ENCODE measurements around the gene KRT80. TPM values are rescaled to one million over a fixed set of nuclear protein-coding genes. Genes with fewer than 3 reads are reported as not detected.

The KRT80 gene
- total RNA-seq, 1 experiment from 2014 or later, result 51.5 TPM

DNA sequence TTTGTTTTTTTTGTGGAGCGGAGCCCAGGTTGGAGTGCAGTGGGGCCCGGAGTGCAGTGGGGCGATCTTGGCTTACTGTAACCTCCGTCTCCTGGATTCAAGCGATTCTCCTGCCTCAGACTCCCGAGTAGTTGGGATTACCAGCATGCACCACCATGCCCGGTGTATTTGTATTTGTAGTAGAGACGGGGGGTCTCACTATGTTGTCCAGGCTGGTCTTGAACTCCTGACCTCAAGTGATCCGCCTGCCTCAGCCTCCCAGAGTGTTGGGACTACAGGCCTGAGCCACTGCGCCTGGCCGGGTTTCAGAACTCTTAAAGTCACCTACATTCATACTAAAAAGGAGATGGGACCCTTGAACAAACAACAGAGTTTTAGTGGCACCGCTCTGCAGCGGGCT lies 52.7 kb downstream of the KRT80 start:
- Histone ChIP-seq H3K4me3 (ENCODE audit: low read depth in 2 of 2, low read length in 2 of 2) (no peak overlapping the region), H3K9me3 (ENCODE audit: control insufficient read depth, insufficient read depth, low read depth, low read length) (no peaks in the 10 kb centered on the region), H3K36me3 (ENCODE audit: control insufficient read depth, insufficient read depth, low read length) (no peaks in the 10 kb centered on the region), H3K4me1 (ENCODE audit: control insufficient read depth, insufficient read depth, low read length) (peaks cover 7% of the 10 kb centered on the region), H3K27ac (ENCODE audit: low read length) (no peak overlapping the region), H3K27me3 (ENCODE audit: control insufficient read depth, insufficient read depth, low read length) (no peaks in the 10 kb centered on the region)
- TF ChIP-seq SIN3A (IDR thresholded peaks at IDR 0.05; ENCODE audit: borderline replicate concordance, insufficient read depth, low read depth, low read length) (no peak), POLR2AphosphoS5 (IDR thresholded peaks at IDR 0.05; ENCODE audit: low read depth, low read length) (no peak), TCF7L2 (IDR thresholded peaks at IDR 0.05; ENCODE audit: low read depth, low read length) (no peak)
- TF ChIP-seq, protein P1, sequence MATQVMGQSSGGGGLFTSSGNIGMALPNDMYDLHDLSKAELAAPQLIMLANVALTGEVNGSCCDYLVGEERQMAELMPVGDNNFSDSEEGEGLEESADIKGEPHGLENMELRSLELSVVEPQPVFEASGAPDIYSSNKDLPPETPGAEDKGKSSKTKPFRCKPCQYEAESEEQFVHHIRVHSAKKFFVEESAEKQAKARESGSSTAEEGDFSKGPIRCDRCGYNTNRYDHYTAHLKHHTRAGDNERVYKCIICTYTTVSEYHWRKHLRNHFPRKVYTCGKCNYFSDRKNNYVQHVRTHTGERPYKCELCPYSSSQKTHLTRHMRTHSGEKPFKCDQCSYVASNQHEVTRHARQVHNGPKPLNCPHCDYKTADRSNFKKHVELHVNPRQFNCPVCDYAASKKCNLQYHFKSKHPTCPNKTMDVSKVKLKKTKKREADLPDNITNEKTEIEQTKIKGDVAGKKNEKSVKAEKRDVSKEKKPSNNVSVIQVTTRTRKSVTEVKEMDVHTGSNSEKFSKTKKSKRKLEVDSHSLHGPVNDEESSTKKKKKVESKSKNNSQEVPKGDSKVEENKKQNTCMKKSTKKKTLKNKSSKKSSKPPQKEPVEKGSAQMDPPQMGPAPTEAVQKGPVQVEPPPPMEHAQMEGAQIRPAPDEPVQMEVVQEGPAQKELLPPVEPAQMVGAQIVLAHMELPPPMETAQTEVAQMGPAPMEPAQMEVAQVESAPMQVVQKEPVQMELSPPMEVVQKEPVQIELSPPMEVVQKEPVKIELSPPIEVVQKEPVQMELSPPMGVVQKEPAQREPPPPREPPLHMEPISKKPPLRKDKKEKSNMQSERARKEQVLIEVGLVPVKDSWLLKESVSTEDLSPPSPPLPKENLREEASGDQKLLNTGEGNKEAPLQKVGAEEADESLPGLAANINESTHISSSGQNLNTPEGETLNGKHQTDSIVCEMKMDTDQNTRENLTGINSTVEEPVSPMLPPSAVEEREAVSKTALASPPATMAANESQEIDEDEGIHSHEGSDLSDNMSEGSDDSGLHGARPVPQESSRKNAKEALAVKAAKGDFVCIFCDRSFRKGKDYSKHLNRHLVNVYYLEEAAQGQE (IDR thresholded peaks at IDR 0.05; ENCODE audit: insufficient read depth in 1 of 2, low read depth in 2 of 2, low read length in 1 of 2), result no peak
- TF ChIP-seq, protein P2, sequence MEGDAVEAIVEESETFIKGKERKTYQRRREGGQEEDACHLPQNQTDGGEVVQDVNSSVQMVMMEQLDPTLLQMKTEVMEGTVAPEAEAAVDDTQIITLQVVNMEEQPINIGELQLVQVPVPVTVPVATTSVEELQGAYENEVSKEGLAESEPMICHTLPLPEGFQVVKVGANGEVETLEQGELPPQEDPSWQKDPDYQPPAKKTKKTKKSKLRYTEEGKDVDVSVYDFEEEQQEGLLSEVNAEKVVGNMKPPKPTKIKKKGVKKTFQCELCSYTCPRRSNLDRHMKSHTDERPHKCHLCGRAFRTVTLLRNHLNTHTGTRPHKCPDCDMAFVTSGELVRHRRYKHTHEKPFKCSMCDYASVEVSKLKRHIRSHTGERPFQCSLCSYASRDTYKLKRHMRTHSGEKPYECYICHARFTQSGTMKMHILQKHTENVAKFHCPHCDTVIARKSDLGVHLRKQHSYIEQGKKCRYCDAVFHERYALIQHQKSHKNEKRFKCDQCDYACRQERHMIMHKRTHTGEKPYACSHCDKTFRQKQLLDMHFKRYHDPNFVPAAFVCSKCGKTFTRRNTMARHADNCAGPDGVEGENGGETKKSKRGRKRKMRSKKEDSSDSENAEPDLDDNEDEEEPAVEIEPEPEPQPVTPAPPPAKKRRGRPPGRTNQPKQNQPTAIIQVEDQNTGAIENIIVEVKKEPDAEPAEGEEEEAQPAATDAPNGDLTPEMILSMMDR (IDR thresholded peaks at IDR 0.05), result no peak
- in situ Hi-C loops (cut with HindIII; ENCODE audit: low pct_unique_long_range_greater_than_20kb, low sequenced_read_pairs) (no loop called here), intact Hi-C loops (cut with micrococcal nuclease; ENCODE audit: unreplicated experiment) (loop anchor here (5.0 kb wide), 1 partner anchor 733 kb away; no protein-coding TSS in a partner anchor)
- ATAC-seq, result no peak
- DNase-seq (ENCODE audit: low read depth, low spot score), result no peak
- BruUV-seq (replicated peaks), result no TSS peak
- ChIA-PET CTCF (no interaction called here), POLR2A (no interaction called here)

- ATAC-seq, result no peak
- in situ Hi-C loops (cut with HindIII; ENCODE audit: low pct_unique_long_range_greater_than_20kb, low sequenced_read_pairs), result no loop called here
- Histone ChIP-seq H3K27ac (ENCODE audit: low read length) (no peak overlapping the region), H3K9me3 (ENCODE audit: control insufficient read depth, insufficient read depth, low read depth, low read length) (no peaks in the 10 kb centered on the region), H3K36me3 (ENCODE audit: control insufficient read depth, insufficient read depth, low read length) (no peaks in the 10 kb centered on the region), H3K4me3 (ENCODE audit: low read depth in 2 of 2, low read length in 2 of 2) (no peak overlapping the region), H3K4me1 (ENCODE audit: control insufficient read depth, insufficient read depth, low read length) (no peaks in the 10 kb centered on the region; the same call in 1 of the 2 replicates), H3K27me3 (ENCODE audit: control insufficient read depth, insufficient read depth, low read length) (no peaks in the 10 kb centered on the region)
- DNase-seq (ENCODE audit: low read depth, low spot score), result no peak
- ChIA-PET POLR2A (no interaction called here), CTCF (interaction anchor here (0.5 to 0.9 kb wide), 3 partner anchors 736 to 825 kb away, joined by 3 read pairs; no protein-coding TSS in a partner anchor)
- TF ChIP-seq, protein P1 (IDR thresholded peaks at IDR 0.05; ENCODE audit: insufficient read depth in 1 of 2, low read depth in 2 of 2, low read length in 1 of 2), result no peak
- no peak for TF ChIP-seq TCF7L2 (IDR thresholded peaks at IDR 0.05; ENCODE audit: low read depth, low read length)
- TF ChIP-seq SIN3A (IDR thresholded peaks at IDR 0.05; ENCODE audit: borderline replicate concordance, insufficient read depth, low read depth, low read length), result no peak
- TF ChIP-seq, protein P2 (IDR thresholded peaks at IDR 0.05), result no peak
- no peak for TF ChIP-seq POLR2AphosphoS5 (IDR thresholded peaks at IDR 0.05; ENCODE audit: low read depth, low read length)
- BruUV-seq (replicated peaks), result no TSS peak
- intact Hi-C loops (cut with micrococcal nuclease; ENCODE audit: unreplicated experiment), result loop anchor here (5.0 kb wide), 1 partner anchor 735 kb away; no protein-coding TSS in a partner anchor
These were observed 54.1 kb downstream of the KRT80 start for GRCh38 chr12:52137746-52138145.

All from Panc1 (cell line).